ENCODE measurements around the gene MOG.
"Not testable (repeated sequence)": the region's sequence is repeated elsewhere in the genome, so short reads cannot be mapped to it uniquely, and the experiment has no call there.

MOG gene

DNA sequence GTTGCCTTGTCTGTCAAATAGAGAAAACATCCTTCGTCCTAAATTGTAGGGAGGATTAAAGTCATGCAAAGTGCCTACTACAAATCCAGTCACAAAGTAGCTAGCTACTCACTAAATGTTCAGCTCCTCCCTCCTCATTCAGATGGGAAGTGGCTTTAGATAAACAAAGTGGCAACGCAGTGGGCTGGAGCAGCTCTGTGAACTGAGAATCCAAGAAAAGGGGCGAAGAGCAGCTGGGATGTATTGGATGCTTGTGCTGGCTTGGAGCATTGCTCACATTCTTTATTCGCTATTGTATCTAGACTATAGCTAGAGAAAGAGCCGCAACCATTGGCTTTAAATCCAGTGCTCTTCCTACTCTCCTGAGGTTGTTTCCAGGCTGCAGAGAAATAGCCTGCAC, 10.3 kb downstream of the MOG start:
- DNase-seq (ENCODE audit: low spot score): no peak
- TF ChIP-seq, protein P1, sequence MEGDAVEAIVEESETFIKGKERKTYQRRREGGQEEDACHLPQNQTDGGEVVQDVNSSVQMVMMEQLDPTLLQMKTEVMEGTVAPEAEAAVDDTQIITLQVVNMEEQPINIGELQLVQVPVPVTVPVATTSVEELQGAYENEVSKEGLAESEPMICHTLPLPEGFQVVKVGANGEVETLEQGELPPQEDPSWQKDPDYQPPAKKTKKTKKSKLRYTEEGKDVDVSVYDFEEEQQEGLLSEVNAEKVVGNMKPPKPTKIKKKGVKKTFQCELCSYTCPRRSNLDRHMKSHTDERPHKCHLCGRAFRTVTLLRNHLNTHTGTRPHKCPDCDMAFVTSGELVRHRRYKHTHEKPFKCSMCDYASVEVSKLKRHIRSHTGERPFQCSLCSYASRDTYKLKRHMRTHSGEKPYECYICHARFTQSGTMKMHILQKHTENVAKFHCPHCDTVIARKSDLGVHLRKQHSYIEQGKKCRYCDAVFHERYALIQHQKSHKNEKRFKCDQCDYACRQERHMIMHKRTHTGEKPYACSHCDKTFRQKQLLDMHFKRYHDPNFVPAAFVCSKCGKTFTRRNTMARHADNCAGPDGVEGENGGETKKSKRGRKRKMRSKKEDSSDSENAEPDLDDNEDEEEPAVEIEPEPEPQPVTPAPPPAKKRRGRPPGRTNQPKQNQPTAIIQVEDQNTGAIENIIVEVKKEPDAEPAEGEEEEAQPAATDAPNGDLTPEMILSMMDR (IDR thresholded peaks at IDR 0.05; ENCODE audit: extremely low read depth, missing control alignments): no peak

DNA sequence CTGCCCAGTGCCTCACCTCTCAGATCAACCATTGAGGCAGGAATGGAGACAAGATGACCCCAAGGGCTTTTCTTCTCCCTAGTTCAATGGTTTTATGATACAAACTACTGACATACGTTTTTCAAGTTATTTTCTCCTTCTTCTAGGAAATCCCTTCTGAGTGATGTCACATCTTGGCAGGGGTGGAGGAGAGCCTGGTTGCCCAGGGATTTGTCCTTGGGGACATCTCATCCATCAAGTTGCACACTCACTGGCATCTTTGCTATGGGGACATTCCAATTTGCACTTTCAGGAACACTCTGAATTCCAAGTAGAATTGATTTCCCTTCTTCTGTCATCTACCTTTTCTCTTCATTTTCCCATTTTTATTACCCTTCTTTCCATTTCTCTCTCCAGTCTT, 14.1 kb downstream of the MOG start:
- TF ChIP-seq, protein P1 (IDR thresholded peaks at IDR 0.05; ENCODE audit: extremely low read depth, missing control alignments): no peak
- no peak for DNase-seq (ENCODE audit: low spot score)

DNA sequence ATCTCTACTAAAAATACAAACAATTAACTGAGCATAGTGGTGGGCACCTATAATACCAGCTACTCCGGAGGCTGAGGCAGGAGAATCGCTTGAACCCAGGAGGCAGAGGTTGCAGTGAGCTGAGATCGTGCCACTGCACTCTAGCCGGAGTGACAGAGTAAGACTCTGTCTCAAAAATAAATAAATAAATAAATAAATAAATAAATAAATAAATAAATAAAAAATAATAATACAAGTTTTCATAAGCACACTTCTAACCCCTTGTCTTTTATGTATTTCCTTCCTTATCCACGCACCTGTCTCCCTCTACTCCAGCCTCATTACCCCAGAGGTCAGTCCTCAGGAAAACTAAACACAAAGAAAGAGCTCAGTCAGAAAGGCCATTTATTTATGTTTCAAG, 15.2 kb downstream of the MOG start:
- not testable (repeated sequence) for DNase-seq (ENCODE audit: low spot score)

DNA sequence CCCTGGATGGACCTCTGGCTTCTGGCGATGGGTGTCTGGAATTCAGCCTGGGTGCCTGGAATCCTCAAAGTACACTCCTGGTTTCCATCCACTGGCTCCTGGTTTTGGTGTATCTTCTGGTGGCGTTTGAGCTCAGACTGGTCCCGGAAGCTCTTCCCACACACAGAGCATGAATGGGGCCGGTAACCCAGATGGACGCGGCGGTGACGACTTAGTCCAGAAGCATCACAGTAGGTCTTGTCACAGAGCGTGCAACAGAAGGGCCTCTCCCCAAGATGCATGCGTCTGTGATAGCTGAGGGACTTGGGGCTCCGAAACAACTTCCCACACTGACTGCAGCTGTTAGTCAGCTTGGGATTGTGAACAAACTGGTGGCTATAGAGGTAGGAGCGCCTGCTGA, 16.3 kb downstream of the MOG start:
- no peak for DNase-seq (ENCODE audit: low spot score)
- TF ChIP-seq, protein P1 (IDR thresholded peaks at IDR 0.05; ENCODE audit: extremely low read depth, missing control alignments): no peak

DNA sequence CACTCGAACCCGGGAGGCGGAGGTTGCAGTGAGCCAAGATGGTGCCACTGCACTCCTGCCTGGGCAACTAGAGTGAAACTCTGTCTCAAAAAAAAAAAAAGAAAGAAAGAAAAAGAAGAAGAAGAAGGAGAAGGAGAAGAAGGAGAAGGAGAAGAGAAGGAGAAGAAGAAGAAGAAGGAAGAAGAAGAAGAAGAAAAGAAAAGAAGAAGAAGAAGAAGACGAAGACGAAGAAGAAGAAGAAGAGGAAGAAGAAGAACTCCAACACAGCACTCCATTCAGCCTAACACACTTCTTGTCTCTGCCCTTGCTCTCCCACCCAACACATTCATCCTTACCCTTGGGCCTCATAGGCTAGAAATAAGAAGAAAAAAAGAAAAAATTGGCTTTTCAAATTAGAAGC, 17.1 kb downstream of the MOG start:
- DNase-seq (ENCODE audit: low spot score): no peak
- TF ChIP-seq, protein P1 (IDR thresholded peaks at IDR 0.05; ENCODE audit: extremely low read depth, missing control alignments): no peak

DNA sequence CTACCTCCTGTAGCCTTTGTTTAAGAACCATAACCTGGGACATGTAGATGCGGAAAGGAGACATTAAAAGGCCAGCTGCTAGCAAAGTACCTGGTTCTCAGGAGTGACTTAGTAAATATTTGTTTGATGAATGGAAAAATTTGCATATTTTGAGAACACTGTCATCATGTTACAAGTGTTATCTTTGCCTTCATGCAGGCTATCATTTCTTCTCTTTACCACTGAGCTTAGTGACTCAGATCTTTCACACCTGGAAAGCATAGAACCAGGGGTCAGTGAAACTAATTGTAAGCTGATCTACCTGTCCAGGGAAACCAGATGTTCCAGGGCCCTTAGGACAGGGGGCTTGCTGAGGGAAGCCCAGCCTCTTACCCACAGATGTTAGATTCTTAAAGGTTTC, 18.7 kb downstream of the MOG start:
- TF ChIP-seq, protein P1 (IDR thresholded peaks at IDR 0.05; ENCODE audit: extremely low read depth, missing control alignments): no peak
- no peak for DNase-seq (ENCODE audit: low spot score)

DNA sequence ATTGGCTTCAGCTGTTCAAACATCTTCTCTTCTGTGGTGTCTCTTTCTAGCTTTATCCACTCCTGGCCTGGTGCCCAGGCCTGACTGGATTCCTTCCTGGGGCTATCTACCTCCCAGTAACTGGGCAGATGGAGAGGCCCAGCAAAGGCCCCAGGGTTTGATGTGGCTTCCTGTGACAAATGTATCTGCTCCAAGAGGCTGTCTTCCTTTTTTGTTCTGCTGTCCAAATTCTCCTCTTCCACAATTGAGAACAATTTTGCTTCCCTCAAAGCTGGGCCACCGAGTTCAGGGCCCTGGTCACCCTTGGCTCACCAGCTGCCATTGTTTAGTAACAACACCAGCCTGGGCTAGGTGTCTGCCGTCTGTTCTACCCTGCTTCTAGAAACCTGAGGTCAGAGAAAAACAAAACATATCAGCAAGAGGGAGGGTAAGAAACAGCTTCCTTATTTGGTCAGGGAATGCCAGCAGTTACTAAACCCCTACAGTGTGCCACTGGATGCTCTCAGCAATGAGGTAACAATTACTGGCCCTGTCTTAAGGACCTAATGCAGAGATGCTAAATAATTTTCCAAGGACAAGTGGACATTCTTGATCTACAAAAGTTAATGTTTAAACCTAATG, 20.2 kb downstream of the MOG start:
- no peak for DNase-seq (ENCODE audit: low spot score)
- TF ChIP-seq, protein P1 (IDR thresholded peaks at IDR 0.05; ENCODE audit: extremely low read depth, missing control alignments): no peak

DNA sequence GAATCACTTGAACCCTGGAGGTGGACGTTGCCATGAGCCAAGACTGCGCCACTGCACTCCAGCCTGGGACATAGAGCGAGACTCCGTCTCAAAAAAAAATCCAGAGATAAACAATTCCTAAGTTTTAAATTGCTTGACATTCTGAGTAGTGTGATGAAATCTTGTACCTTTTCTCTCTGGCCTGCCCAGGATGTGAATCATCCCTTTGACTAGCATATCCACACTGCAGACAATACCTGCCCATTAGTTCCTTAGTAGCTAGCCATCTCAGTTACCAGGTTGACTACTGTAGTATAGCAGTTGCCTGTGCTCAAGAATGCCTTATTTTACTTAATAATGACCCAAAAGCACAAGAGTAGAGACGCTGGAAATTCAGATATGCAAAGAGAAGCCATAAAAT, 21.2 kb downstream of the MOG start:
- no peak for DNase-seq (ENCODE audit: low spot score)
- TF ChIP-seq, protein P1 (IDR thresholded peaks at IDR 0.05; ENCODE audit: extremely low read depth, missing control alignments): no peak

Data from GM20000 (cell line).